ENCODE results near the gene ZFHX2. TPM values are rescaled to one million over a fixed set of nuclear protein-coding genes. Genes with fewer than 3 reads are reported as not detected.

Gene ZFHX2
- total RNA-seq, 1 experiment from 2014 or later: 19.4 TPM

DNA sequence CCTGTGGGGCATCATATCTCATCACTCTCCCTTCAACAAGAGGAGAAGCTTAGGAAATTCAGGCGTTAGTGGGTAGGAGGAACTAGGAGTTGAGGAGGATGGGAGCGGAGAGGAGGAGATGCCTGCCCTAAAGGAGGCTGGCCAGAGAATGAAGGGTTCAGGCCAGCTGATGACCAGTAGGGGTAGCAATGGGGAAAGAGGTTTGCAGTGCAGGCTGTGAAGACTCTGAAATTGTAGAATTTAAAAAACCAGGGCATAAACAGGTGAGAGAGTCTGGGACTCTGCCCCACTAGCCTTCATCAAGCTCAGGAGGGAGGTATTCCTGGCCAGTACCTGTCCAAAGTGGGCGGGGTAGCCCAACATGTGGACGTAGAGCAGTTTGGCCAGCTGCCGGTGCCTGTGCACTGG, 15.2 kb upstream of the ZFHX2 start:
- H3K79me1 ChIP-seq (ENCODE audit: insufficient read depth, low read depth, low read length, poor library complexity, severe bottlenecking): no peaks in the 10 kb centered on the region
- Mint-ChIP-seq H3K9me3 (no peaks in the 10 kb centered on the region), H3K4me3 (peak overlapping the region; percentile 95 to 99), H3K36me3 (ENCODE audit: insufficient read depth in 1 of 3, low read depth in 3 of 3) (peaks cover 9 to 40% (median 39%) of the 10 kb centered on the region in 3 experiments), H3K27me3 (ENCODE audit: low read depth) (no peaks in the 10 kb centered on the region; the same call in 1 of the 2 replicates), H3K4me1 (peaks cover 29 to 34% of the 10 kb centered on the region in 2 experiments), H3K27ac (peak overlapping the region in 2 of 3 experiments; percentile 39 to 94; a peak in 2 of 7 replicates)
- peak overlapping the region; percentile 75 for H3K4me2 ChIP-seq (ENCODE audit: insufficient read depth, insufficient read length, low read length)
- H3K23me2 ChIP-seq (ENCODE audit: insufficient read length, low read depth, low read length, poor library complexity, severe bottlenecking): peaks cover 3% of the 10 kb centered on the region
- H3K18ac ChIP-seq (ENCODE audit: insufficient read length, low read depth, low read length): no peak overlapping the region
- H2BK12ac ChIP-seq (ENCODE audit: insufficient read length, low read depth, low read length): no peak overlapping the region
- TF ChIP-seq, protein P1, sequence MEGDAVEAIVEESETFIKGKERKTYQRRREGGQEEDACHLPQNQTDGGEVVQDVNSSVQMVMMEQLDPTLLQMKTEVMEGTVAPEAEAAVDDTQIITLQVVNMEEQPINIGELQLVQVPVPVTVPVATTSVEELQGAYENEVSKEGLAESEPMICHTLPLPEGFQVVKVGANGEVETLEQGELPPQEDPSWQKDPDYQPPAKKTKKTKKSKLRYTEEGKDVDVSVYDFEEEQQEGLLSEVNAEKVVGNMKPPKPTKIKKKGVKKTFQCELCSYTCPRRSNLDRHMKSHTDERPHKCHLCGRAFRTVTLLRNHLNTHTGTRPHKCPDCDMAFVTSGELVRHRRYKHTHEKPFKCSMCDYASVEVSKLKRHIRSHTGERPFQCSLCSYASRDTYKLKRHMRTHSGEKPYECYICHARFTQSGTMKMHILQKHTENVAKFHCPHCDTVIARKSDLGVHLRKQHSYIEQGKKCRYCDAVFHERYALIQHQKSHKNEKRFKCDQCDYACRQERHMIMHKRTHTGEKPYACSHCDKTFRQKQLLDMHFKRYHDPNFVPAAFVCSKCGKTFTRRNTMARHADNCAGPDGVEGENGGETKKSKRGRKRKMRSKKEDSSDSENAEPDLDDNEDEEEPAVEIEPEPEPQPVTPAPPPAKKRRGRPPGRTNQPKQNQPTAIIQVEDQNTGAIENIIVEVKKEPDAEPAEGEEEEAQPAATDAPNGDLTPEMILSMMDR (conservative IDR thresholded peaks at IDR 0.05): peak; percentile 26; the same call in 2 of the 3 replicates
- no peaks in the 10 kb centered on the region for H3K79me2 ChIP-seq (ENCODE audit: insufficient read depth, low read length)
- no peak overlapping the region for H3K23ac ChIP-seq (ENCODE audit: insufficient read length, low read depth, low read length)
- peaks cover 9% of the 10 kb centered on the region for H3K4me1 ChIP-seq (ENCODE audit: insufficient read depth, low read length)
- H2AK5ac ChIP-seq (ENCODE audit: insufficient read length, low read length): no peak overlapping the region
- H2BK15ac ChIP-seq (ENCODE audit: low read depth, low read length): no peak overlapping the region
- no peak overlapping the region for H4K91ac ChIP-seq (ENCODE audit: insufficient read length, low read depth, low read length)
- H2BK5ac ChIP-seq (ENCODE audit: insufficient read length, low read length): no peak overlapping the region
- WGBS (ENCODE audit: extremely low coverage, insufficient read length, low lambda C conversion rate): no CpG with 5 or more reads among the region's 5 CpGs
- H4K5ac ChIP-seq (ENCODE audit: insufficient read length, low read depth, low read length): no peak overlapping the region
- H4K8ac ChIP-seq (replicated peaks; ENCODE audit: insufficient read length, low read depth, low read length): no peak overlapping the region
- H3K27ac ChIP-seq (ENCODE audit: insufficient read length, low read depth, low read length): no peak overlapping the region
- H4K20me1 ChIP-seq (ENCODE audit: control insufficient read depth, insufficient read depth, insufficient read length): peaks cover 3% of the 10 kb centered on the region
- no peaks in the 10 kb centered on the region for H3K27me3 ChIP-seq (ENCODE audit: insufficient read depth, low read length)
- no peak overlapping the region for H3T11ph ChIP-seq (ENCODE audit: low read length)
- no peak overlapping the region for H3K4ac ChIP-seq (ENCODE audit: low read depth, low read length)
- no peak for DNase-seq
- no peak overlapping the region for H3K14ac ChIP-seq (ENCODE audit: insufficient read depth, low read length)
- H3K9me3 ChIP-seq (ENCODE audit: control insufficient read depth, low read depth, low read length): no peaks in the 10 kb centered on the region
- H2BK20ac ChIP-seq (ENCODE audit: low read depth, low read length, poor library complexity, severe bottlenecking): no peak overlapping the region
- H2BK120ac ChIP-seq (ENCODE audit: low read depth, low read length, poor library complexity, severe bottlenecking): no peak overlapping the region
- peak overlapping the region; percentile 18 for H3K9ac ChIP-seq (ENCODE audit: extremely low read depth, insufficient read length, low read length)
- no peak overlapping the region for H3K56ac ChIP-seq (ENCODE audit: insufficient read length, low read depth, low read length)
- no peak overlapping the region for H2AFZ ChIP-seq (ENCODE audit: low read length)

All from H9 (cell line).